ENCODE results near the gene RAB9B.

DNA sequence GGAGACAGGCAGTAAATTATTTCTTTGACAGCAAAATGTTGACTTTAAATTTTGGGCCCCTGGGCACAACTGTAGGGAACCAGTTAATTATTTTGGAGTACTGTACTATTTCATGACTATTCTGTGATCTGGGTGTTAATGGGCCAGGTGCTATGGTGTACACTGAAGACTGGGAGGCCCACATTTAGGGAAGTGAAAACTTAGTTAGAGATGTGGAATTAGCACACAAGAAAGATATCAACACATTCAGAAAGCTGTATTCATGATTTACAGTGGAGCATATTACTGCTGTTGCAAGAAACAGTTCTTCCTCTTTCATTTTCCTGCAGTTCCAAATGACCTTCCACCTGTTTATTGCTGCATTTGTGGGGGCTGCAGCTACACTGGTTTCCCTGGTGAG lies 43.1 kb downstream of the RAB9B start:
- no peak for TF ChIP-seq CREB1 (CRISPR knock-in tag; IDR thresholded peaks at IDR 0.05)
- TF ChIP-seq ZNF121 (CRISPR knock-in tag; IDR thresholded peaks at IDR 0.05) = no peak
- TF ChIP-seq ZNF263 (CRISPR knock-in tag; IDR thresholded peaks at IDR 0.05; ENCODE audit: low read depth) = no peak
- no peak for TF ChIP-seq CTCF (IDR thresholded peaks at IDR 0.05)
- no peak for TF ChIP-seq ATF1 (CRISPR knock-in tag; IDR thresholded peaks at IDR 0.05)
- TF ChIP-seq, protein P1, sequence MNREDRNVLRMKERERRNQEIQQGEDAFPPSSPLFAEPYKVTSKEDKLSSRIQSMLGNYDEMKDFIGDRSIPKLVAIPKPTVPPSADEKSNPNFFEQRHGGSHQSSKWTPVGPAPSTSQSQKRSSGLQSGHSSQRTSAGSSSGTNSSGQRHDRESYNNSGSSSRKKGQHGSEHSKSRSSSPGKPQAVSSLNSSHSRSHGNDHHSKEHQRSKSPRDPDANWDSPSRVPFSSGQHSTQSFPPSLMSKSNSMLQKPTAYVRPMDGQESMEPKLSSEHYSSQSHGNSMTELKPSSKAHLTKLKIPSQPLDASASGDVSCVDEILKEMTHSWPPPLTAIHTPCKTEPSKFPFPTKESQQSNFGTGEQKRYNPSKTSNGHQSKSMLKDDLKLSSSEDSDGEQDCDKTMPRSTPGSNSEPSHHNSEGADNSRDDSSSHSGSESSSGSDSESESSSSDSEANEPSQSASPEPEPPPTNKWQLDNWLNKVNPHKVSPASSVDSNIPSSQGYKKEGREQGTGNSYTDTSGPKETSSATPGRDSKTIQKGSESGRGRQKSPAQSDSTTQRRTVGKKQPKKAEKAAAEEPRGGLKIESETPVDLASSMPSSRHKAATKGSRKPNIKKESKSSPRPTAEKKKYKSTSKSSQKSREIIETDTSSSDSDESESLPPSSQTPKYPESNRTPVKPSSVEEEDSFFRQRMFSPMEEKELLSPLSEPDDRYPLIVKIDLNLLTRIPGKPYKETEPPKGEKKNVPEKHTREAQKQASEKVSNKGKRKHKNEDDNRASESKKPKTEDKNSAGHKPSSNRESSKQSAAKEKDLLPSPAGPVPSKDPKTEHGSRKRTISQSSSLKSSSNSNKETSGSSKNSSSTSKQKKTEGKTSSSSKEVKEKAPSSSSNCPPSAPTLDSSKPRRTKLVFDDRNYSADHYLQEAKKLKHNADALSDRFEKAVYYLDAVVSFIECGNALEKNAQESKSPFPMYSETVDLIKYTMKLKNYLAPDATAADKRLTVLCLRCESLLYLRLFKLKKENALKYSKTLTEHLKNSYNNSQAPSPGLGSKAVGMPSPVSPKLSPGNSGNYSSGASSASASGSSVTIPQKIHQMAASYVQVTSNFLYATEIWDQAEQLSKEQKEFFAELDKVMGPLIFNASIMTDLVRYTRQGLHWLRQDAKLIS (CRISPR knock-in tag; IDR thresholded peaks at IDR 0.05; ENCODE audit: borderline replicate concordance) = no peak
- TF ChIP-seq SP1 (CRISPR knock-in tag; conservative IDR thresholded peaks at IDR 0.05) = no peak
- no peak for TF ChIP-seq FOXP1 (CRISPR knock-in tag; IDR thresholded peaks at IDR 0.05; ENCODE audit: borderline replicate concordance)
- TF ChIP-seq, protein P2, sequence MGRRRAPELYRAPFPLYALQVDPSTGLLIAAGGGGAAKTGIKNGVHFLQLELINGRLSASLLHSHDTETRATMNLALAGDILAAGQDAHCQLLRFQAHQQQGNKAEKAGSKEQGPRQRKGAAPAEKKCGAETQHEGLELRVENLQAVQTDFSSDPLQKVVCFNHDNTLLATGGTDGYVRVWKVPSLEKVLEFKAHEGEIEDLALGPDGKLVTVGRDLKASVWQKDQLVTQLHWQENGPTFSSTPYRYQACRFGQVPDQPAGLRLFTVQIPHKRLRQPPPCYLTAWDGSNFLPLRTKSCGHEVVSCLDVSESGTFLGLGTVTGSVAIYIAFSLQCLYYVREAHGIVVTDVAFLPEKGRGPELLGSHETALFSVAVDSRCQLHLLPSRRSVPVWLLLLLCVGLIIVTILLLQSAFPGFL (CRISPR knock-in tag; IDR thresholded peaks at IDR 0.05; ENCODE audit: borderline replicate concordance) = no peak

Measured in WTC11 (cell line).